ENCODE results near the gene ABCC3.
A peak's percentile ranks its signal among the peaks of the same experiment; 100 is the strongest.

Gene ABCC3

DNA sequence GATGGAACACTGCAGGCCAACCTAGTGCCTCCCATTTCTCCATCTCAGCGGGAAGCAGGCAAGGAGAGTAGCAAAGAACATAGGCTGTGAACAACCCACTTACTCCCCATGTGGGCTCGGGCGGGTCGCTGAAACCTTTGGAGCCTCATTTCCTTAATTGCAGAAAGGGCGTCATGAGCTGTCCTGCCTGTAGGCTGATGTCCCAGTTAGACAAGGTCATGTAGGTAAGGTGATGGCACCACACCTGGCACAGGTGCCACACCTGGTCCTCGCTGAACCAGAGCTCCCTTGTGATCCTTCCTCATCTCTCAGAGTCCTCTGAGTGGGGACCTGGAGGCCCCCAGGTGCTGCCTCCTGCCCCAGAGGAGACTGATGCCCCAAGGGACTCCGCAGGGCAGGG is 22.9 kb downstream of the ABCC3 start:
- Histone ChIP-seq H3K36me3 (no peaks in the 10 kb centered on the region), H3K4me3 (ENCODE audit: low read depth, low read length) (no peak overlapping the region), H3K27me3 (ENCODE audit: insufficient read depth, low read depth, severe bottlenecking) (no peaks in the 10 kb centered on the region), H3K9me3 (ENCODE audit: severe bottlenecking) (peaks cover 3% of the 10 kb centered on the region), H3K27ac (no peak overlapping the region)
- no peak for DNase-seq
- TF ChIP-seq, protein P1, sequence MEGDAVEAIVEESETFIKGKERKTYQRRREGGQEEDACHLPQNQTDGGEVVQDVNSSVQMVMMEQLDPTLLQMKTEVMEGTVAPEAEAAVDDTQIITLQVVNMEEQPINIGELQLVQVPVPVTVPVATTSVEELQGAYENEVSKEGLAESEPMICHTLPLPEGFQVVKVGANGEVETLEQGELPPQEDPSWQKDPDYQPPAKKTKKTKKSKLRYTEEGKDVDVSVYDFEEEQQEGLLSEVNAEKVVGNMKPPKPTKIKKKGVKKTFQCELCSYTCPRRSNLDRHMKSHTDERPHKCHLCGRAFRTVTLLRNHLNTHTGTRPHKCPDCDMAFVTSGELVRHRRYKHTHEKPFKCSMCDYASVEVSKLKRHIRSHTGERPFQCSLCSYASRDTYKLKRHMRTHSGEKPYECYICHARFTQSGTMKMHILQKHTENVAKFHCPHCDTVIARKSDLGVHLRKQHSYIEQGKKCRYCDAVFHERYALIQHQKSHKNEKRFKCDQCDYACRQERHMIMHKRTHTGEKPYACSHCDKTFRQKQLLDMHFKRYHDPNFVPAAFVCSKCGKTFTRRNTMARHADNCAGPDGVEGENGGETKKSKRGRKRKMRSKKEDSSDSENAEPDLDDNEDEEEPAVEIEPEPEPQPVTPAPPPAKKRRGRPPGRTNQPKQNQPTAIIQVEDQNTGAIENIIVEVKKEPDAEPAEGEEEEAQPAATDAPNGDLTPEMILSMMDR (IDR thresholded peaks at IDR 0.05; ENCODE audit: low read depth, low read length), result no peak

- no peaks in the 10 kb centered on the region for H3K36me3 ChIP-seq
- H3K27me3 ChIP-seq (ENCODE audit: insufficient read depth, low read depth, severe bottlenecking), result no peaks in the 10 kb centered on the region
- TF ChIP-seq, protein P1 (IDR thresholded peaks at IDR 0.05; ENCODE audit: low read depth, low read length), result no peak
- DNase-seq, result no peak
- no peaks in the 10 kb centered on the region for H3K9me3 ChIP-seq (ENCODE audit: severe bottlenecking)
- no peak overlapping the region; the same call in 1 of the 2 replicates for H3K27ac ChIP-seq
- H3K4me3 ChIP-seq (ENCODE audit: low read depth, low read length), result no peak overlapping the region
Measured at GRCh38 chr17:50658616-50659015, 23.9 kb downstream of the ABCC3 start.

- no peaks in the 10 kb centered on the region for H3K9me3 ChIP-seq (ENCODE audit: severe bottlenecking)
- no peak for DNase-seq
- TF ChIP-seq, protein P1 (IDR thresholded peaks at IDR 0.05; ENCODE audit: low read depth, low read length), result peak; percentile 29
- H3K27me3 ChIP-seq (ENCODE audit: insufficient read depth, low read depth, severe bottlenecking), result no peaks in the 10 kb centered on the region
- no peaks in the 10 kb centered on the region for H3K36me3 ChIP-seq
- H3K4me3 ChIP-seq (ENCODE audit: low read depth, low read length), result no peak overlapping the region
- no peak overlapping the region; the same call in 1 of the 2 replicates for H3K27ac ChIP-seq
Measured at GRCh38 chr17:50659179-50659578, 24.5 kb downstream of the ABCC3 start.

DNA sequence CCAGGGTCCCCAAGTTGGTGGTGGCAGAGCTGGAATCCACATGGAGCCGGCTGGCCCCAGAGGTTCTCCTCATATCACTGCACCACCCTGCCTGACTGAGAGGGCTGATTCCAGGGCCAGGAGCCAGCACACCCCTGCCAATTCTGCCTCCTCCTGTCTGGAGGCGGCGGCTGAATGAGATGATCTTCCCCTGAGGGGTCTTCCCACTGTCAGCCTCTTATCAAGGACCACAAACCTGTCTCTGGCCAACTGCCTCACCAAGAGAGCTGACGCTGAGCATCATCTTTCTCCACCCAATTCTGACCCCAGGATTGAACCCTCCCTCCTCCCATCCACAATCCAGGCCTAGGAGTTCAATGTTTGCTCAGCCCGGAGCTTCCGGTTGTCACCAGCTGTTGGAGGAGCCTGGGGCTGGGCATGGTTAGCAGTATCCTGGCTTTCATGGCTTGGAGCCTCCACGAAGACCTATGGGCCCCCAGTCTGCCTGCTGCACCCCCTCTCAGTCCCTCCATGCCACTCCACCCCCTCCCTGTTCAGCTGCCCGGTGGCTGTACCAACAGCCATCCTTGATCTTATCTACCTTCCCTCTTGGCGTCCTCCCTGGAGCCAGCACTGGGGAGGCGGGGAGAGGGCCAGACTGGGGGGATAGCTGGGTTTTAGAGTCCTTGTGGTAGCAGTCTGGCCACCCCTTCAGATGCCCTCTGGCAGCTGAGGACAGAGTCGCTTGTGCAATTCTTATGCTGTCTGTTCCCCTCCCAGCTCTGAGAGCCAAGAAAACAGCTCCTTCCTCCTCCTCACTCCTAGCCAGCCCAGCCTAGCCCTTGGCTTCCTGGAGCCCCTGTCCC is 25.6 kb downstream of the ABCC3 start:
- H3K4me3 ChIP-seq (ENCODE audit: low read depth, low read length), result no peak overlapping the region
- H3K27me3 ChIP-seq (ENCODE audit: insufficient read depth, low read depth, severe bottlenecking), result no peaks in the 10 kb centered on the region
- TF ChIP-seq, protein P1 (IDR thresholded peaks at IDR 0.05; ENCODE audit: low read depth, low read length), result no peak
- H3K9me3 ChIP-seq (ENCODE audit: severe bottlenecking), result no peaks in the 10 kb centered on the region
- no peaks in the 10 kb centered on the region for H3K36me3 ChIP-seq
- no peak overlapping the region for H3K27ac ChIP-seq
- DNase-seq, result no peak

DNA sequence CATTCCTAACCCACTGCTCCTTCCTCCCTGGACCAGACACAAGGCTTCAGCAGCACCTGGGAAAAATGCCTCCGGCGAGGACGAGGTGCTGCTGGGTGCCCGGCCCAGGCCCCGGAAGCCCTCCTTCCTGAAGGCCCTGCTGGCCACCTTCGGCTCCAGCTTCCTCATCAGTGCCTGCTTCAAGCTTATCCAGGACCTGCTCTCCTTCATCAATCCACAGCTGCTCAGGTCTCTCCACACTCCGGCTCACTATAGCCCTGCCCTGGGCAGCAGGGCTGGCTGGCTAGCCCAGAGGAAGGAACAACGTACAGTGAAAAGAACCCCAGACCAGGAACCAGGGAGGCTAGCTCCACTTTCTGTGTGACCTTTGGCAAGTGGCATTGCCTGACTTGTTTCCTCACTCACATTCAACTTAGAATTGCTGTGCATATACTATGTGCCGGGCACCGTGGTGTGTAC is 26.2 kb downstream of the ABCC3 start:
- Histone ChIP-seq H3K27me3 (ENCODE audit: insufficient read depth, low read depth, severe bottlenecking) (no peaks in the 10 kb centered on the region), H3K27ac (no peak overlapping the region), H3K36me3 (no peaks in the 10 kb centered on the region), H3K4me3 (ENCODE audit: low read depth, low read length) (no peak overlapping the region), H3K9me3 (ENCODE audit: severe bottlenecking) (no peaks in the 10 kb centered on the region)
- DNase-seq, result no peak
- TF ChIP-seq, protein P1 (IDR thresholded peaks at IDR 0.05; ENCODE audit: low read depth, low read length), result no peak
